Mesothelial cell of epicardium (in vitro differentiated cells): ENCODE measurements around the gene NOC3L. TPM values are rescaled to one million over a fixed set of nuclear protein-coding genes. Genes with fewer than 3 reads are reported as not detected.

ENCODE experiments used
- DNase-seq, 2 experiments: peaks; one replicate each; pipeline ENCODE4 v3.0.0; 2021; ENCODE audit warnings: low spot score in 2 of 2; ENCODE audit not compliant: unreplicated experiment in 2 of 2
- H3K27ac Mint-ChIP-seq: 2 replicates; pipeline ENCODE4 v1.8.0; 2021; ENCODE audit warnings: mixed read lengths
- H3K27me3 Mint-ChIP-seq: 2 replicates; pipeline ENCODE4 v1.8.0; 2021; ENCODE audit warnings: low read depth, mixed read lengths
- H3K36me3 Mint-ChIP-seq: 2 replicates; pipeline ENCODE4 v1.8.0; 2021; ENCODE audit warnings: mixed read lengths
- H3K4me1 Mint-ChIP-seq: 2 replicates; pipeline ENCODE4 v1.8.0; 2021; ENCODE audit warnings: mixed read lengths
- H3K4me3 Mint-ChIP-seq: 2 replicates; pipeline ENCODE4 v1.8.0; 2021; ENCODE audit warnings: mild to moderate bottlenecking, moderate library complexity, mixed read lengths
- H3K9me3 Mint-ChIP-seq: 2 replicates; pipeline ENCODE4 v1.8.0; 2021; ENCODE audit warnings: mixed read lengths
- total RNA-seq: library from RNA; stranded (reverse); gene quantifications from 3 replicates; pipeline ENCODE4 v1.2.1, GENCODE V29; 2021
- TF ChIP-seq, protein P1 (sequence below): fragments of 200-600 bp; sonication (generic); IDR thresholded peaks from one replicate; pipeline ENCODE4 v1.5.0; 2021; ENCODE audit warnings: antibody characterized with exemption; ENCODE audit not compliant: unreplicated experiment

NOC3L gene
- total RNA-seq, 1 donor from 2014 or later: 26.2 TPM

DNA sequence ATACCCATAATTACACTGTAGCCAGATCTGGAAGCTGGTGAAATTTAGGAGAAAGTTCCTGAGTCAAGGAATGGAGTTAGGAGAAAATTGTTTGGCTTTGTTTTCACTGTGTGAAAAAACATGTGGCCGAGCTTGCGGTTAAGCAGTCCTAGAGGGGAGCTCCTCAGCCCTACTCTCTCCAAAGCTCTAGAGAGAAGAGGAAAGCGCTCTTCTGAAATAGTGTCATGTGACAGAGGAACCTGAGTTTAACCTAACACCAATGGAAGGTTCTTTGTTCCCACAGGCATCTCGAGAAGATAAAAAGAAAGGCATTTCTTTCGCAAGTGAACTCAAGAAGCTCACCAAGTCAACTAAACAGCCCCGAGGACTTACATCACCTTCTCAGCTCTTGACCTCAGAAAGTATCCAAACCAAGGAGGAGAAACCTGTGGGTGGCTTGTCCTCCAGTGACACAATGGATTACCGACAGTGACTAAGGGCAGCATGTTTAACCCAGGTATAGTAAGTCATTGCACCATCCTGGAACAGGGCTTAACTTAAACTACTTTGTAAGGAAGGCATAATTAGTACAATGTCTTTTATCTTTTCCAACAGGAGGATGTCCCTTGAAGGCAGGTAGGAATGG is 38.0 kb downstream of the NOC3L start:
- TF ChIP-seq, protein P1, sequence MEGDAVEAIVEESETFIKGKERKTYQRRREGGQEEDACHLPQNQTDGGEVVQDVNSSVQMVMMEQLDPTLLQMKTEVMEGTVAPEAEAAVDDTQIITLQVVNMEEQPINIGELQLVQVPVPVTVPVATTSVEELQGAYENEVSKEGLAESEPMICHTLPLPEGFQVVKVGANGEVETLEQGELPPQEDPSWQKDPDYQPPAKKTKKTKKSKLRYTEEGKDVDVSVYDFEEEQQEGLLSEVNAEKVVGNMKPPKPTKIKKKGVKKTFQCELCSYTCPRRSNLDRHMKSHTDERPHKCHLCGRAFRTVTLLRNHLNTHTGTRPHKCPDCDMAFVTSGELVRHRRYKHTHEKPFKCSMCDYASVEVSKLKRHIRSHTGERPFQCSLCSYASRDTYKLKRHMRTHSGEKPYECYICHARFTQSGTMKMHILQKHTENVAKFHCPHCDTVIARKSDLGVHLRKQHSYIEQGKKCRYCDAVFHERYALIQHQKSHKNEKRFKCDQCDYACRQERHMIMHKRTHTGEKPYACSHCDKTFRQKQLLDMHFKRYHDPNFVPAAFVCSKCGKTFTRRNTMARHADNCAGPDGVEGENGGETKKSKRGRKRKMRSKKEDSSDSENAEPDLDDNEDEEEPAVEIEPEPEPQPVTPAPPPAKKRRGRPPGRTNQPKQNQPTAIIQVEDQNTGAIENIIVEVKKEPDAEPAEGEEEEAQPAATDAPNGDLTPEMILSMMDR: no peak
- H3K4me1 Mint-ChIP-seq: no peaks in the 10 kb centered on the region
- H3K27me3 Mint-ChIP-seq: no peaks in the 10 kb centered on the region
- no peak for DNase-seq
- H3K4me3 Mint-ChIP-seq: no peak overlapping the region
- H3K36me3 Mint-ChIP-seq: peaks cover 26% of the 10 kb centered on the region
- H3K27ac Mint-ChIP-seq: no peak overlapping the region
- no peaks in the 10 kb centered on the region for H3K9me3 Mint-ChIP-seq

DNA sequence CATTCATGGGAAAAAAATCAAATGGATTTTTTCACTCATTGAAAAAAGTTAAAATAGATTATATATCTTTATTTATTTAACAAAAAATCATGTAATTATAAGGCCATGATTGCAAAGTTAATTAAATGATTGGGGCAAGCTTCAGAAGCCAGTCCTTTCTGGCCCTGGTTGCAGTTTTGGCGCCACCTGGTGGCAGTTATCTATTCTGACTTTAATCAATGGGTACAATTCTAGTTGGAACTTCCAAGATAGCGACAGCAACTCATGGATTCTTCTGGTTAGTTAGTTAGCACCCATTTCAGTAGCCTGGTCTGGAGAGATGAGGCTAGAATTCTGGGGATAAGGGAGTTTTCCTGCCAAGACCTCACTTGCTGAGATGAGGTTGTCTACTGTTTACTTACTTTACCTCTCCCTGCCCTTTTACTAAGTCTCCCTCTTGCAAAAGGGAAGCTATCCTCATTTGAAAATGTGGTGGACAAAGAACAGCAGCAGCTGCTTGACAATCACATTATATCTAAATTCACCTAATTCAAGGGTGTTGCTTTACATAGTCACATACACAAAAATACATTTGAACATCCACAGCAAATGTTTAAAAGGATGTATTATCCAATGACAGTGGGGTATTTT is 42.3 kb downstream of the NOC3L start:
- Mint-ChIP-seq H3K27ac (no peak overlapping the region), H3K36me3 (peaks cover 20% of the 10 kb centered on the region), H3K4me3 (no peak overlapping the region), H3K9me3 (no peaks in the 10 kb centered on the region), H3K27me3 (no peaks in the 10 kb centered on the region), H3K4me1 (no peaks in the 10 kb centered on the region)
- TF ChIP-seq, protein P1: peak; percentile 93
- DNase-seq: peak; percentile 46 to 72

DNA sequence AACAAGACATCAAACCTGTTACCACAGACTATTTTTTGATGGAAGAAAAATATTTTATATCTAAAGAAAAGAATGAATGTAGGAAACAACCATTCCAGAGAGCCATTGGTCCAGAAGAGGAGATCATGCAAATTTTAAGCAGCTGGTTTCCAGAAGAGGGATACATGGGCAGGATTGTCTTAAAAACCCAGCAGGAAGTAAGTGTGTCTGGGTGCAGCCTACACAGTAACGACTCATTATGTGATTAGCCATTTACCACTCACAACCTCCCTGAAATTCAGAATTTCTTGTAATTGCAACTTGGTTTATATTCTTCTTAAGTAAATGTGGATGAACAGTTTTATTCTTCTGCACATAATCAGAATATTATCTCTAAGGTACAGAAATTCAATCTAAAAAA is 46.2 kb downstream of the NOC3L start:
- no peak overlapping the region for H3K4me3 Mint-ChIP-seq
- H3K36me3 Mint-ChIP-seq: peaks cover 1% of the 10 kb centered on the region
- H3K4me1 Mint-ChIP-seq: no peaks in the 10 kb centered on the region
- H3K27me3 Mint-ChIP-seq: peaks cover 1% of the 10 kb centered on the region
- TF ChIP-seq, protein P1: no peak
- no peaks in the 10 kb centered on the region for H3K9me3 Mint-ChIP-seq
- no peak for DNase-seq
- no peak overlapping the region for H3K27ac Mint-ChIP-seq

DNA sequence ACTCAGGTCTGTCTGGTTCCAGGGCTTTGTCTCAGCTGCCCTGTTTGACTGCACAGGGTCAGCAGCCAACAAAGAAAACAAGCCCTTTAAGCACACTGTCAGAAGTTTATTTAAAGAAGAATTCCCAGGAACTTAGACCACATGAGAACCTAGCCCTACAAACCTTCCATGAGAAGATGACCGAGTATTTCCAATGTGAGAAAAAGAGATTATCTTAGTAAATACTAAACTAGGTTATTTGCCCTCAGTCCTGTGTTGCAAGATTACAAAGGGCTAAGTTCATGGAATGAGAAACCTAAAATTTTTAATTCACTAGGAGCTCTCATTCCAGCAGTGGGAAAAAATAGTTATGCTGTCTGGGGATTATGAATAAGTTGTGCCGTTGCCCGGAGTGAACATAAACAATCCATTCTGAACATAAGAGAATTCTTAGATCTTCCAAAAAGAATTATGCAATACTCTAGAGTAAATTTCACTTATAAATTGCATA is 46.7 kb downstream of the NOC3L start:
- TF ChIP-seq, protein P1: no peak
- Mint-ChIP-seq H3K4me1 (no peaks in the 10 kb centered on the region), H3K27me3 (peaks cover 1% of the 10 kb centered on the region), H3K4me3 (no peak overlapping the region), H3K27ac (peak overlapping the region; percentile 39), H3K36me3 (no peaks in the 10 kb centered on the region), H3K9me3 (no peaks in the 10 kb centered on the region)
- no peak for DNase-seq

DNA sequence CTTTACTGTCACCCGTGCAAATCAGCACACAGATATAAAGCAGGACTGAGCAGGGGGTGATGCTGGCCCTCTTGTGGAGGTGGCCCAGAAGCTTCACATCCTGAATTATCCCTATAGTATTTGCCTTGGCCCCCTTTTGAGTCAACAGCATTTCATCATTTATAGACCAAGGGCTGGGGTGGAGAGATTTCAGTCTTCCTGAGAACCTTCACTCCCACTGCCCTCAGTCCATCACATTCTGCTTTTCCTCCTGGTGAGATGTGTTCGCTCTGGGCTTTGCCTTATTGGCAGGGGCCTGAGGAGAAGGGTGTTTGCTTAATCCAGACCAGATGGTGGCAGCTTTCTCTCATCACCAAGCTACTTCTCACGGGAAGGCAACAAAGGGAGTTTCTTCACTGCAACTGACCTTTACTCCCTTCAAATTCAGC is 47.7 kb downstream of the NOC3L start:
- TF ChIP-seq, protein P1: no peak
- Mint-ChIP-seq H3K4me1 (no peaks in the 10 kb centered on the region), H3K36me3 (no peaks in the 10 kb centered on the region), H3K27me3 (peaks cover 1% of the 10 kb centered on the region), H3K9me3 (no peaks in the 10 kb centered on the region), H3K27ac (peak overlapping the region; percentile 21), H3K4me3 (no peak overlapping the region)
- no peak for DNase-seq
